Colonic mucosa (tissue), 4 donors: ENCODE results near the gene ATF7. TPM values are rescaled to one million over a fixed set of nuclear protein-coding genes. Genes with fewer than 3 reads are reported as not detected.

ENCODE experiments used
- DNase-seq: peaks from one replicate; pipeline ENCODE4 v3.0.0-alpha.2; 2020
- H3K27ac ChIP-seq: fragments of 200-600 bp; one replicate; pipeline ENCODE4 v1.8.0; 2021
- H3K27me3 ChIP-seq: fragments of 200-600 bp; one replicate; pipeline ENCODE4 v1.8.0; 2021
- H3K36me3 ChIP-seq: fragments of 200-600 bp; one replicate; pipeline ENCODE4 v1.8.0; 2021
- H3K4me1 ChIP-seq: fragments of 200-600 bp; one replicate; pipeline ENCODE4 v1.8.0; 2021; ENCODE audit warnings: mild to moderate bottlenecking
- H3K4me3 ChIP-seq: fragments of 200-600 bp; one replicate; pipeline ENCODE4 v1.8.0; 2021
- H3K9ac ChIP-seq, 2 donors: one replicate each; pipeline ENCODE4 v1.7.0; 2013; ENCODE audit warnings: control low read depth in 2 of 2, low read depth in 2 of 2, low read length in 2 of 2
- H3K9me3 ChIP-seq: fragments of 200-600 bp; one replicate; pipeline ENCODE4 v1.8.0; 2021
- CTCF ChIP-seq: fragments of 200-600 bp; IDR thresholded peaks from one replicate; pipeline ENCODE4 v1.8.0; 2022; ENCODE audit warnings: antibody characterized with exemption, mild to moderate bottlenecking
- intact Hi-C: fragments of 100-400 bp; cut with DNase I; formaldehyde crosslinking; loops from one replicate; pipeline ENCODE4 v1.14.1; 2022
- total RNA-seq, 2 donors: library from RNA; stranded (reverse); fragmentation: NEBNext Ultra II Directional in 1 of 2; extraction: Animal tissue kit (Norgen Biotek cat#: 25700) in 1 of 2; gene quantifications; one replicate each; pipeline ENCODE4 v1.2.1, GENCODE V29; 2021
- donor health status: healthy.
- donor health status: DM: no; HTN: no; CAD: no.
- donor health status: DM: no; HTN: no; CAD: no.

ATF7 gene
- total RNA-seq, 2 donors from 2014 or later = 31.1 to 38.5 TPM

- H3K4me1 ChIP-seq = no peaks in the 10 kb centered on the region
- H3K9me3 ChIP-seq = no peaks in the 10 kb centered on the region
- H3K4me3 ChIP-seq = no peak overlapping the region
- H3K27ac ChIP-seq = no peak overlapping the region
- intact Hi-C loops = no loop called here
- DNase-seq = no peak
- no peaks in the 10 kb centered on the region for H3K27me3 ChIP-seq
- peaks cover 25% of the 10 kb centered on the region for H3K36me3 ChIP-seq
- no peak for TF ChIP-seq CTCF
- H3K9ac ChIP-seq = no peak overlapping the region
These were observed 145.4 kb downstream of the ATF7 start for GRCh38 chr12:53480491-53481442.

- Histone ChIP-seq H3K9ac (no peak overlapping the region), H3K27me3 (no peaks in the 10 kb centered on the region), H3K27ac (no peak overlapping the region), H3K36me3 (peaks cover 34% of the 10 kb centered on the region), H3K4me1 (no peaks in the 10 kb centered on the region), H3K4me3 (no peak overlapping the region), H3K9me3 (no peaks in the 10 kb centered on the region)
- no peak for TF ChIP-seq CTCF
- intact Hi-C loops = no loop called here
- DNase-seq = no peak
These were observed 146.9 kb downstream of the ATF7 start for GRCh38 chr12:53479331-53479730.

GRCh38 chr12:53478865-53479264 lies 147.3 kb downstream of the ATF7 start:
- Histone ChIP-seq H3K4me1 (no peaks in the 10 kb centered on the region), H3K9ac (no peak overlapping the region), H3K9me3 (no peaks in the 10 kb centered on the region), H3K4me3 (no peak overlapping the region), H3K27ac (no peak overlapping the region), H3K36me3 (peaks cover 34% of the 10 kb centered on the region), H3K27me3 (no peaks in the 10 kb centered on the region)
- no peak for DNase-seq
- no peak for TF ChIP-seq CTCF
- intact Hi-C loops = no loop called here

- no peak overlapping the region for H3K27ac ChIP-seq
- intact Hi-C loops = no loop called here
- H3K9me3 ChIP-seq = no peaks in the 10 kb centered on the region
- no peaks in the 10 kb centered on the region for H3K4me1 ChIP-seq
- H3K36me3 ChIP-seq = peaks cover 33% of the 10 kb centered on the region
- no peaks in the 10 kb centered on the region for H3K27me3 ChIP-seq
- TF ChIP-seq CTCF = peak; percentile 23
- no peak overlapping the region for H3K4me3 ChIP-seq
- DNase-seq = no peak
- no peak overlapping the region for H3K9ac ChIP-seq
These were observed 149.4 kb downstream of the ATF7 start for GRCh38 chr12:53476769-53477209.

GRCh38 chr12:53474819-53475218 lies 151.4 kb downstream of the ATF7 start:
- no peak overlapping the region for H3K4me3 ChIP-seq
- H3K27me3 ChIP-seq = no peaks in the 10 kb centered on the region
- H3K9me3 ChIP-seq = no peaks in the 10 kb centered on the region
- no peak for TF ChIP-seq CTCF
- no peak overlapping the region for H3K9ac ChIP-seq
- H3K36me3 ChIP-seq = peaks cover 25% of the 10 kb centered on the region
- DNase-seq = no peak
- no peaks in the 10 kb centered on the region for H3K4me1 ChIP-seq
- H3K27ac ChIP-seq = no peak overlapping the region
- intact Hi-C loops = no loop called here
